ENCODE measurements around the gene PIGH.

PIGH gene

DNA sequence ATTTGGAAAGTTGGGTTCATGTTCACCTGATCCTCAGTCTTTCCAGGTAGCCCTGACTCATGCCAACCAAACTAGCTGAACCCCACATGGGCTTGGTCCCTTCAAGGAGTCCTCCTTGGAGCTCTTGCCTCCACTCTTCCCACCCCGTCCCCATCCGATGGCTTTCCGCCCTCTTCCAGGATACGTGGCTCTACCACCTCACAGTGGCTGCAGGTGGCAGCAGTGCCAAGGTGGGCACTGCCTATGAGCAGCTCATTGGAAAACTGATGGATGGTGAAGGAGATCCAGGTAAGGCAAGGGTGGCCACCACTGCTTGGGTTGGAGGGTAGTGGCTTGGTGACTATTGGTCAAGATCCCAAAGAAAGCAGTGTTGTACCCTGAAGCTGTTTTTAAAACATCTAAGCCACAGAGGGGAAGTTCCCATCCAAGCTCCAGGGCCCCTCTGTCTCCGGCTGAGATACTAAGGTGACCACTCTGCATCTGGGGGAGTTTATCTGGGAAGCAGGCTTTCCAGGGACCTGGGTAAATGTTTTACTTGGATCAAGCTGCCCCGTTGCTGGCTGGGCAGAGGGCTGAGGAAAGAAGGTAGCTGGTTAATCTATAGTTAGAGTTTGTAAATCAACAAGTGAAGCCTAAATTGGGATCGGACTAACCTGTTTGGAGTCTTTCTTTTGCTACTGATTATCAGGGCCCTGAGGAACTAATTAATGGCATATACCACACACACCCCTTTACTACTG, 23.7 kb downstream of the PIGH start:
- in situ Hi-C loops (cut with HindIII; ENCODE audit: low sequenced_read_pairs), result no loop called here

DNA sequence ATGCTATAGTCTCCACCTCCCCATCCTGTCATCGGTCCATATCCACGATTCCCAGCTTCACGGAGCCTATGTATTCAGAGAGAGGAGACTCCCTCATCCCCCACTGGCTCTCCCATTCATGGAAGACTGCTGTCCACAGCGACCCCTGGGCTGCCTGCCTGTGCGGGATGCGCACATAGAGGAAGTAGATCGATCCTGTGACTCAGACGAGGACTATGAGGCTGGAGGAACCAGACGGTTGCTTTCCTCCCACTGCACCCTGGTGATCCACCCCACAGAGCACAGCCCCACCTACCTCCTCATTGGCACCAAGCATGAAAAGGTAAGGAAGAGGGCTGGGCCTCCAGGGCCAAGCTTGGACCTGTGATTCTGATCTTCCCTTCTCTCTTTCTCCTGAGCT, 24.4 kb downstream of the PIGH start:
- in situ Hi-C loops (cut with HindIII; ENCODE audit: low sequenced_read_pairs), result no loop called here

- in situ Hi-C loops (cut with HindIII; ENCODE audit: low sequenced_read_pairs), result no loop called here
Measured at GRCh38 chr14:67574806-67575205, 25.3 kb downstream of the PIGH start.

GRCh38 chr14:67574156-67574555, 25.9 kb downstream of the PIGH start:
- in situ Hi-C loops (cut with HindIII; ENCODE audit: low sequenced_read_pairs), result no loop called here

GRCh38 chr14:67573228-67574010, 26.6 kb downstream of the PIGH start:
- in situ Hi-C loops (cut with HindIII; ENCODE audit: low sequenced_read_pairs), result no loop called here

- in situ Hi-C loops (cut with HindIII; ENCODE audit: low sequenced_read_pairs), result no loop called here
Measured at GRCh38 chr14:67572608-67573007, 27.5 kb downstream of the PIGH start.

DNA sequence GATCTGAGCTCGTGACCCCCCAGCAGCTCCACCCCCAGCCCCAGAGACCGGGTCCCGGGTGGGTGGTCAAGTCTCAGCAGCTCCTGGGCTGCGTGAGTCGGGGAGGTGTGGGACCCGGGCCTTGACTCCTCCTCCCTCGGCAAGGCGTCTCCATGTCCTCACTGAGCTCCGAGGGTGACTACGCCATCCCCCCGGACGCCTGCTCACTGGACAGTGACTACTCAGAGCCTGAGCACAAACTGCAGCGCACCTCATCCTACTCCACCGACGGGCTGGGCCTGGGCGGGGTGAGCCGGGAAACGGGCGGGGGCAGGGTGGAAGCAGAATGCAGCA, 28.1 kb downstream of the PIGH start:
- in situ Hi-C loops (cut with HindIII; ENCODE audit: low sequenced_read_pairs), result no loop called here

GRCh38 chr14:67571275-67571990, 28.6 kb downstream of the PIGH start:
- in situ Hi-C loops (cut with HindIII; ENCODE audit: low sequenced_read_pairs), result no loop called here

DNA sequence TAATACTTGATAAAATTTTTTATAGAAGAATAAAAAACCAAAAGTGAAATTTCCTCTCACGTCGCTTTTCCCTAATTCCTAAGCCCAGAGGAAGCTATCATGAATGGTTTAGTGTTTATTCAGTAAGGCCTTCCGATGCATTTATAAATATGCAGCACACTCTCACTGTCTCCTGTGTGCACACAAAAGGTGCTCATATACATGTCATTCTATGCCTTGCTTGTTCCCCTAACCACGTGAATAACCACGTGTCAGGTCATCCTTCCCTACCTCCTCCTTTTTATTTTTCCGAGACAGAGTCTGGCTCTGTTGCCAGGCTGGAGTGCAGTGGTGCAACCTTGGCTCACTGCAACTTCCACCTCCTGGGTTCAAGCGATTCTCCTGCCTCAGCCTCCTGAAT, 29.6 kb downstream of the PIGH start:
- in situ Hi-C loops (cut with HindIII; ENCODE audit: low sequenced_read_pairs), result no loop called here

DNA sequence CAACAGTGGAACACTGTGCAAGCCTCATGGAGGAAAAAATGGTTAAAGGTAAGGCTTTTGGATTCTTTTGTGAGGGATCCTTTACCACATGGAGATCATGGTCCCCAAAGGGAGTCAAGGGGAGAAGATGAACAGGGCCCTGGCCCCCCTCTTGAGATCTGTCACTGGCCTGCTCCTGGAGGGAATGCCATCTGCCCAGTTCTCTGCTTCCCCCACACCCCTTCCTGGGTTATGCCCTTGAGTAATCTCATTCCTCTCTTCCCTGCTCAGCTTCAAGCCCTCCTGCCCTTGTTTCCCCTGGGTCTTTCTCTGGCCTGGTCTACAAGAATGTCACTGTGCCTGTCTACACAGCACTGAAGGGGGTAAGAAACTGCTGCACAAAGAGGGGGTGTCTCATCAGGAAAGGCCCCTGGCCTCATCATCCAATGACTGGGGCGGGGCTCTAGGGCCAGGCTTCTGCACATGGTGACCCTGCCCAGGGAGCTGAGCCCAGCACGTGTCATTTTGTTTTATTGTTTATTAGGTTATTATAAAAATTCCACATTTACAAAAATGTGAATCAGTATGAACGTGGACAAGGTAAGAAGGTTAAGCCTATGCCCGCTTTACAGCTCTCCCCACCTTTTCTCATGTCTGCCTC, 30.3 kb downstream of the PIGH start:
- in situ Hi-C loops (cut with HindIII; ENCODE audit: low sequenced_read_pairs), result no loop called here

DNA sequence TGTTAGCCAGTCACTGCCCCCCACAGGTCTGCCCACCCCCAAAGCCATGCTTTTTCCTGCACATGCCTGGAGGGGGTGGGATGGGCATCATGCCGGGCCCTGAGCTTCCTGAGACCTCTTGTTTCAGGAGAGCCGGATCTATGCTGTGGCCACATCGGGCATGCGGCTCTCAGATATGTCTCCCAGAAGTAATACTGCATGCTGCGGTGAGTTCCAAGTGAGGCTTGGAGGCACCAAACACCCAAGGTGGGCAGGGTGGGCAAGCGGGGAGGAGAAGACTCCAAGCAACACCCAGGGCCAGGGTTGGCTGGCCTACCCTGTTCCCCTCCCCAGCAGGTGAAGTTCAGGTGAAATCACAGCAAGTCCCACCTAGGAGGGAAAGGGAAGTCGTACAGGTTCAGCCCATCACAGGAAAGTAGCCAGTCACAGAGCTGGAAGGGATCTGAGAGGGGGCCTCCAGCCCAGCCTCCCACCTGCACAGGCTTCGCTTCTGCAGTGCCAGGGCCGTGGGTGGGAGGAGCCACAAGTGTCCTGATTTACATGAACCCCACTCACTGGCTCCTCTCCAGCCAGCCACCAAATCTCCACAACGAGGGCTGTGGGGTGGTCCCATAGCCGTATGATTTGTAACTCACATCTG, 30.9 kb downstream of the PIGH start:
- in situ Hi-C loops (cut with HindIII; ENCODE audit: low sequenced_read_pairs), result no loop called here

- in situ Hi-C loops (cut with HindIII; ENCODE audit: low sequenced_read_pairs), result no loop called here
Measured at GRCh38 chr14:67567654-67568053, 32.4 kb downstream of the PIGH start.

DNA sequence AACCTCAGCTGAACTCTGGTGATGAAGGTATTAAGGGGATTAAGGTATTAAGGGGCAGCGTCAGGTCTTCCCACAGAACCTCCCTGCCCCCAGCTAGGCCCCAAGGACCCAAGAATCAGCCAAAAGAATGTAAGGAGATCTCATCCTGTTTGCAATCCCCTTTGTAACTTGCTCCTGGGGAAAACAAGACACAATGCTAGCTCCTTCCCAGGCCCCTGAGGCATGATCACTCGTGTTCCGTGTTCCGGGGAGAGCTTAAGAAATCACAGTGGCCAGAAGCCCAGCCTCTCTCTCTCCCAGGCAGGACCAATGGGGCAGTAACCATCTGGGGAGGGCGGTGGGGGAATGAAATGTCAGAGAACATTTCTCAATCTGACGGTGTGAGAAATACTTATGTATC, 33.2 kb downstream of the PIGH start:
- in situ Hi-C loops (cut with HindIII; ENCODE audit: low sequenced_read_pairs), result no loop called here

GRCh38 chr14:67564236-67564635, 35.8 kb downstream of the PIGH start:
- in situ Hi-C loops (cut with HindIII; ENCODE audit: low sequenced_read_pairs), result no loop called here

DNA sequence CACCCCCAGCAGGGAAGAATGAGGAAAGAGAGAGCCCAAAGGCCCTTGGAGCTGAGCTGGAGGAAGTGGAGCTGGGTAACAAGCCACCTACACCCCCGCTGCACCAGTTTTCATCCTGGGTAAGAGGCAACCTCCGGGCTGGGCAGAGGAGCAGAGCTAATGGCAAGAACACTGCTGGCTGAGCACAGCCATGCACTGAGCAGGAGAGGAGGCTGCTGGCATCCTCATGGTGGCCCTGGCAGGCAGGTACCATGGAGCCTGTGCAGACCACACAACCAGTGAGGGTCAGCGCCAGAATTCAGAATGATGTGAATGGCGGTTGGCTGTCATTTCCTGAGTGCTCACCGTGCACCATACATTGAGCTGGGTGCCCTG, 37.3 kb downstream of the PIGH start:
- in situ Hi-C loops (cut with HindIII; ENCODE audit: low sequenced_read_pairs), result no loop called here

DNA sequence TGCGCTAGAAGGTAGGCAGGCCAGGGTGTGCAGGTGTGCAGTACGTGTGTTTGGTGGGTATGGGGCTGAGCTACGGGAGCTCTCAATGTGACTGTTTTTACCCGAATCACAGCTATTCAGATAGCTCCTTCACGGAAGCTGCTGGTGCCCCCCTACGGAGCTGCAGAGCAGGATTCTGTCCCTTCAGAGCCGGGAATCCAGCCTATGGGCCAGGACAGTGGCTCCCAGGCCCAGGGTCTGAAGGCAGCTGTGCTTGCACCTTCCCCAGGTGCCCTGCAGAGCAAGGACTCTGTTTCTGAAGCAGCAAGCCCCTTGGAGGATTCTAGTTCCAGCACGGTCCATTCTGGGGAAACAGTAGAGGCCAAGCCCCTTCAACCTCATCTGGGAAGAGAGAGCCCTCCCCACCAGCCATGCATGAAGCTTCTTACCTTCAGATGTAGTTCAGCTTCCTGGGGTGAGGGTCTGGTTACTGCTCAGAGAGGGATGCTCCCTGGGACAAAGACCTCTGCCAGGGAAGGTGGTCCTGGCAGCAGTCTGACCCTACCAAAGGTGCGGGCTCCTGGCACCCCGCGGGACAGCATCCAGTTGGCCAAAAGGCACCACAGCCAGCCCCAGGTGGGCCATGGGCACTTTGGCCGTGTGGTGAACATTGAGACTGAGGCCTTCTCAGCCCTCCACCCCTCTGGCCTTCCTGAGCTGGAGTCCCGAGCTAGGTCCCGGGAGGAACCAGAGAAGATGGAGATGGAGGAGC, 37.9 kb downstream of the PIGH start:
- in situ Hi-C loops (cut with HindIII; ENCODE audit: low sequenced_read_pairs), result no loop called here

DNA sequence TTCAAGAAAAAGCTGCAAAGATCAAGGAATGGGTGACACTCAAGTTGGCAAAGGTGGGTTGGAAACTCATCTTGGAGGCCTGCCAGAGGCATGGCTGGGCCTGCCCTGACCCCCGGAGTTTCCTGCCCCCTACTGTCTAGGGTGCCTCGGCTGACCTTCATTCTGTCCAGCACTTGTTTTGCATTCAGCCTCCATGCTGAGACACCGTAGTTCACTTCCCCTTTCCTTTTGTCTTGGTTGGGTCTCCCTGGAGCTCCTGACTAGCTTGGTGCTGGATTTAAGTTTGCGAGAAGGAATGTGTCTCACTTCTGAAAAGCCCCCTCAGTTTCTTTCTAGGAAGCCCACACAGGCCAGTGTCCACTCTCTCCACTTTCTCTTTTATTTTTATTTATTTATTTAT, 40.4 kb downstream of the PIGH start:
- in situ Hi-C loops (cut with HindIII; ENCODE audit: low sequenced_read_pairs), result no loop called here

DNA sequence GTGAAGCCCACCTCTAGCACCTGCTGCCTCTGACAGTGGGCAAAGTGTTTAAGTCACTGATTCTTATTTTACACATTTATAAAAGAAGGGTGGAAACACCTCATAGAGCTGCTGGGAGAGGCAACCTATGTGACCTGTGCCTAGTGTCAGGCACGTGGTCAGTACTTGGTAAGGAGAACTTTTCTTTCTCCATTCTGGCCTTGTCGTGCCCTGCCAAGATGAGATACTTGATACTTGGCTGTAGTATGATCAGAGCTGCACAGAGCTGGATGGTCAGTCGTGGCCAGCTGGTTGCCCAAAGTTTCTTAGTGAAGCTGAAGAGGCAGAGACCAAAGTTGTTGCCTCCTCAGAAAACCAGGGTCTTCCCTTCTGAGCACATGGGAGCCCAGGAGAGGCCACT, 42.4 kb downstream of the PIGH start:
- in situ Hi-C loops (cut with HindIII; ENCODE audit: low sequenced_read_pairs), result no loop called here

GRCh38 chr14:67557118-67557517, 43.0 kb downstream of the PIGH start:
- in situ Hi-C loops (cut with HindIII; ENCODE audit: low sequenced_read_pairs), result no loop called here

DNA sequence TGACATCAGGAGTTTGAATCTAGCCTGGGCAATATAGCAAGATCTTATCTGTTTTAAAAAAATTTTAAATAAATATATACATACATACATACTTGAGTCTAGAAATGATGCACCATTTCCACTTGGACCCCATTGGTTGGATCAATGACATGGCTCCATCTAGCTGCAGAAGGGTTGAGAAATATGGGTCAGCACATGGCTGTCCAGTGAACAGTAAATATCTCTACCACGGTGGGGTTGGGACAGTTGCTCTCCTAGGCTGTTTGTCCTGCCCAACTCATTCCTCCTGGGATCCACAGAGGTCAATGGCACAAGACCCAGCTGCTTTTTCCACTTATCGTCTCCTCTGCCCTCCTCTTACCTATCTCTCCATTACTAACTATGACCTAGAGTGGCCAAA, 43.4 kb downstream of the PIGH start:
- in situ Hi-C loops (cut with HindIII; ENCODE audit: low sequenced_read_pairs), result no loop called here
